GM19438 (cell line): ENCODE results near the gene ACOXL.
"Not testable (repeated sequence)": the region's sequence is repeated elsewhere in the genome, so short reads cannot be mapped to it uniquely, and the experiment has no call there.

Experiments
- ATAC-seq: cut with Tn5 transposase; IDR thresholded peaks from one replicate; pipeline ENCODE4 v1.9.1; 2021; ENCODE audit warnings: low read depth; ENCODE audit not compliant: unreplicated experiment

The ACOXL gene

DNA sequence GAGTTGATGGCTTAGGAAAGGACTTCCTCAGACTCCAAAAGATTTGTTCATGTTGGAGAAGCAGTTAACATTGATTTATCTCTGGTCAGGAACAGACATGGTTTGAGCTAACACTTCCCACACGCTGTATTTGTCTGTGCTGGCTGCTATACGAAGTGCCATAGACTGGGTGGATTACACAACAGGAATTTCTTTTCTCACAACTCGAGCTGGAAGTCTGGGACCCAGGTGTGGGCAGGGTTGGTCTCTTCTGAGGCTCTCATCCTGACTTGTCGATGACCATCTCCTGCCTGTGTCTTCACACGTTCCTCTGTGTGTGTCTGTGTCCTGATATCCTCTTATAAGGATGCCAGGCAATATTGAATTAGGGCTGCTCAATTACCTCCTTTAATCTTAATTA lies 224.9 kb downstream of the ACOXL start:
- ATAC-seq: no peak

DNA sequence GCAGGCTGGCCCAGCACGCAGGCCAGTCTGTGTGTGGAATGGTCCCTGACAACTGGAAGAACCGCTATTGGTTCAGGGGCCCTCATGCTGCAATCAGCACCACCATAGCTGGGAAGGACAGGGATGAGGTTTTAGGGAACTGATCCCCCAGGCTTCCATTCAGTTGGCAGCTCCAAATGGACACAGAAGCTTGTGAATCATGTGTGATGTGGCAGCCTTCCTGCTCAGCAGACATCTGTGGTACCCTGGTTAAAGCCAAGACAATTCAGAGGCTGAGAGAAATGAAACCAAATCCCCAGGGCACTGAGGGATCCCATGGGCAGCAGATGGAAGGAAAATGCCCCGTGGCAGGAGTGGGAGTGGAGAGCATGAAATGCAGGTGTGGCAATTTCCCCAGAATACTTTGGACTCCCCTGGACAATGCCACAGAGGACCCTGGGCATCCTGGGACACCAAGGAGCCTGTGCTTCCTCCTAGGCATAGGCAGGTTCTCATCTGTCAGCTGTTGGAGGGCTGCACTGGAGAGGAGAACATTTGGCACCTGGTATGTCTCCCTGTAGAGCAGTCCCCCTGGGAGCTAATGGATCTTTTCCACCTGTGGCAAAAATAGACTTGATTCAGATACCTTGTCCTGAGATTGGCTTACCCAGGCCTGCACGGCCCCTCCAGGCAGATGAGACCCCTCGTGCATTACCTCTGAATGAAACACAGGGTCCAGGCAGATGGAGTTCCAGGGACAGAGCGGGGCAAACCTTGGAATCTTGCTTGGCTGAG lies 226.2 kb downstream of the ACOXL start:
- no peak for ATAC-seq

DNA sequence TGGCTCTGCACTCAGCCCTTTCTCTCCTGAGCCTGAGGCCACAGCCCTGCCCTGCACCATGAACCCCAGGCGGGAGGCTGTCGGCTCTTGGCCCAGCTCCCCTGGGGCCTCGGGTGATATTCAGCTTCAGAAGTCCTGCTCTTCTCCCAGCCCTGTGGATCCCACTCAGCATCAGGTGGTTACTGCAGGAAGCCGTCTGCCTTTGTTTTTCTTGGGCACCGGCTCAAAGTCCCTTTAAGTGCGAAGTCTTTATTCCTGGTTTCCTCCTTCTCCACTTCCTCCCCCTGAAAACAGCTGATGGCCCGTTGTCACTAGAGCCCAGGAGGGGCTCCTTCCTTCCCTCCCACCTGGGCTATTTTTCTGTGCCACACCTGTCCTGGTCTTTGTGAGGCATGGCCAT lies 226.8 kb downstream of the ACOXL start:
- ATAC-seq: no peak

DNA sequence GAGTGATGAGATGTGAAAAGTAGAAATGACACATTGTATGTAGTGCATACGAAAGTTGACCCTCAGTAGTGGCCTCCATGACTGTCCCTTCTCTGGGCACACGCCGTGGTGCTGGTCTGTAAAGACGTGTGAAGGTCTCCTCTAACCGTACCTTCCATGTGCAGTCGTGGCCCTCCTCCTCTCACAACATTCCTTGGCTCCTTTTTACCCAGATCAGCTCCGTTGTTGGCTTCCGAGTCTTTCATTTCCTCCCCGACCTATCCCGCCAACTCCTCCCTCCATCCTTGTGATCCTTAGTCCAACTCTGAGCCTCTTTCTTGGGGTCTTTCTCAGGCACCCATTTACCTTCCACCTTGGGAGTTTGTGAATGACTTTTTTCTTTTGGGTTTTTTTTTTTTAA lies 227.9 kb downstream of the ACOXL start:
- ATAC-seq: no peak

DNA sequence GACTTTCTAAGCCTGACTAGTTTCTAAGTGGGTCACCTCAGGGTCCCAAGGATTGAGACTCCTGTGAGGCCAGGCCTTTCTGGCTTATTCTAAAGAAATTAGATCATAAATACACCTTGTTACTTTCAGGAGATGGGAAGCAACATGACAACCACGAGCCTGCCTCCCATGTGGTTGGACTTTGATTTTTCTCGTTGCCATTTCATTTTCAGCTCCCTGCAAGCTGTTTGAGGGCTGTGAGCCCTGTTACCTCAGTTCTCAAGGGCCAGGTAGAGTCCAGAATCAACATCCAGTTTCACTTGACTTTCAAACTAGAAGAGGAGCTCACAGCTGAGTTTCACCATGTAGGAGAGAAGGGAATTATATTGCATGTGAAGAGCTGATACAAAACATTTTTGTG lies 228.6 kb downstream of the ACOXL start:
- no peak for ATAC-seq

DNA sequence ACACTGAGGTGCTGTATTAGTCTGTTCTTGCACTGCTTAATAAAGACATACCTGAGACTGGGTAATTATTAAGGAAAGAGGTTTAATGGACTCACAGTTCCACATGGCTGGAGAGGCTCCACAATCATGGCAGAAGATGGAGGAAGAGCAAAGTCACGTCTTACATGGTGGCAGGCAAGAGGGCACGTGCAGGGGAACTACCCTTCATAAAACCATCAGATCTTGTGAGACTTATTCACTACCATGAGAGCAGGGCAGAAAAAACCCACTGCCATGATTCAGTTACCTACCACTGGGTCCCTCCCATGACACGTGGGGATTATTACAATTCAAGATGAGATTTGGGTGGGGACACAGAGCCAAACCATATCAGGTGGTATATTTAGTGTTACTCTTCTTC lies 229.3 kb downstream of the ACOXL start:
- not testable (repeated sequence) for ATAC-seq

DNA sequence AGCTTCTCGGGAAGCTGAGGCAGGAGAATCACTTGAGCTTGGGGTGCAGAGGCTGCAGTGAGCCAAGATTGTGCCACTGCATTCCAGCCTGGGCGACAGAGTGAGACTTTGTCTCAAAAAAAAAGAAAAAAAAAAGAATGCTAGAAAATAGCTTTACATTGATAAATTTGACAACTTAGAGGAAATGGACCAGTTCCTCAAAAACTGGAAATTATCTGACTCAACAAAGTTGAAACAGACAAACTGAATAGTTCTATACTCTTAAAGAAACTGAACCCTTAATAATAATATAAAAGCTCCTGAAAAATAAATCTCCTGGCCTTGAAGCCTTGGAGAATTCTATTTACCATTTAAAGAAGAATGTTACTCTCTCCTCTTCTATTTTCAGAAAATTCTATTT lies 237.3 kb downstream of the ACOXL start:
- no peak for ATAC-seq

DNA sequence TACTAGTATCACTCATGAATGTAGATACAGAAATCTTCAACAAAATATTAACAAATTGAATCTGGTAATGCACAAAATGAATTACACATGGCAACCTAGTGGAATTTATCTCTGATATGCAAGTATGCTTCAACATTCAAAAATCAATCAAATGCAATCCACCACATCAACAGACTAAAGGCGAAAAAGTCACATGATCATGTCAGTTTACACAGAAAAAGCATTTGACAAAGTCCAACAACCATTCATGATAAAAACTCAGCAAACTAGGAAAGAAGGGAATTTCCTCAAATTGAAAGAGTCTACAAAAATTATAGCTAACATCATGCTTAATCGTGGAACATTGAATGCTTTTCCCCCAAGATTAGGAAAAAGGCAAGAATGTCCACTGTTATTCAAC lies 237.8 kb downstream of the ACOXL start:
- no peak for ATAC-seq

DNA sequence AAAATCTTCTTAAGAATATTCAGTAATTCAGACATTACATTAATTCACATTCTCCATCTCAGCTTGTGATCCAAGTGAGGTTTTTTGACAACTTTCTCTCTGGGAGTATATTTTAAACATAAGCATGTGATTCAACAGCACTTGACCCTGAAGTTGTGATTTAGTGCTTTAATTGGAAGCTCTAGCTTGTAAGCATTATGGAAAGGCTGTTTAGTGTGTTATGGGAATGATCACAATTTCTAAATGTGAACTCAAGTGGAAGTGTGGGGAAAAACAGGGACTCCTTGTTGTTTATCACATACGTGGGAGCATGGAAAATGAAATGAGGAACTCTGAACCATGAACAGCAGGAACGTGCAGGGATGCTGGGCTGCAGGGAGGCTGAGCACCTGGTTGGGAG lies 239.4 kb downstream of the ACOXL start:
- ATAC-seq: no peak

DNA sequence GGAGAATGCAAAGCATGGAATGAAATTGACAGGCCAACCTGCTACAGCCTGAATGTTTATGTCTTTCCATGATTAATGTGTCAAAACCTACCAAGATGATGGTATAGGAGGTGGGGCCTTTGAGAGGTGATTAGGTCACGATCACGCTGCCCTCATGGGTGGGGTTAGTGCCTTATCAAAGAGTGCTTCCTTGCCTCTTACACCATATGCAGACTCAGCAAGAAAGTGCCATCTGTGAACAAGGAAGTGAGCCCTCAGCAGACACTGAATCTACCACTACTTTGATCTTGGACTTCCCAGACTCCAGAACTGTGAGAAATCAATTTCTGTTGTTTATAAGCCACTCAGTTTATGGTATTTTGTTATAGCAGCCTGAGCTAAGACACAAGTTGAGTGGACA lies 240.9 kb downstream of the ACOXL start:
- ATAC-seq: no peak

DNA sequence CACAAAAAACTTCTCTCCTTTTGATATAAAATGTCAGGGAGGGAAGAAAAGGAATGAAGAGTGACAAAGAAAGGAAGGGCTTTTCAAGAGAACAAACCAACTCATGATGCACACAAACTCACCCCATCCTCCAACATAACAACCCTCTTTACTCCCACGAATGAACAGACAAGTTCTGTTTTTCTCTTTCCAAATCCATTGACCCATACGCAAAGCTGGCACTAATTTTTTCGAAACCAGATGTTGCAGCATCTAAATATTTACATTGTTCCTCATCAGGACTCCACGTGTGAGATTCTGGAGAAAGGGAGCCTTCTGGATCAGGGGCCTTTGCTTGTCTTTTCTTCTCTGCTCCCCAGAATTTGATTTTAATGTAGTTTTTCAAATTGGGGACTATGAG lies 245.0 kb downstream of the ACOXL start:
- ATAC-seq: no peak

DNA sequence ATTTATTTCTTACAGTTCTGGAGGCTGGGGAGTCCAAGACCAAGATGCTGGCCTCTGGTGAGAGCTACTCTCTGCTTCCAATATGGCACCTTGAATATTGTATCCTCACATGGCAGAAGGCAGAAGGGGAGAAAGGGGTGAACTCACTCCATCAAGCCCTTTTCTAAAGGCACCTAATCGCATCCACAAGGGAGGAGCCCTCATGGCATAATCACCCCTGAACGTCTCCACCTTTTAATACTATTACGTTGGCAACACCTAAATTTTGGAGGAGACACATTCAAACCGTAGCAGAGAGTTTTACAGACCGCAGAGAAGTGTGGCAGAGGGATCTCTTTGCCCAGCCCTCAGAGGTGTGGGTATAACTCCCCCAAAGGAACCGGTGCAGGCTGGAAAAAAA lies 245.8 kb downstream of the ACOXL start:
- no peak for ATAC-seq

DNA sequence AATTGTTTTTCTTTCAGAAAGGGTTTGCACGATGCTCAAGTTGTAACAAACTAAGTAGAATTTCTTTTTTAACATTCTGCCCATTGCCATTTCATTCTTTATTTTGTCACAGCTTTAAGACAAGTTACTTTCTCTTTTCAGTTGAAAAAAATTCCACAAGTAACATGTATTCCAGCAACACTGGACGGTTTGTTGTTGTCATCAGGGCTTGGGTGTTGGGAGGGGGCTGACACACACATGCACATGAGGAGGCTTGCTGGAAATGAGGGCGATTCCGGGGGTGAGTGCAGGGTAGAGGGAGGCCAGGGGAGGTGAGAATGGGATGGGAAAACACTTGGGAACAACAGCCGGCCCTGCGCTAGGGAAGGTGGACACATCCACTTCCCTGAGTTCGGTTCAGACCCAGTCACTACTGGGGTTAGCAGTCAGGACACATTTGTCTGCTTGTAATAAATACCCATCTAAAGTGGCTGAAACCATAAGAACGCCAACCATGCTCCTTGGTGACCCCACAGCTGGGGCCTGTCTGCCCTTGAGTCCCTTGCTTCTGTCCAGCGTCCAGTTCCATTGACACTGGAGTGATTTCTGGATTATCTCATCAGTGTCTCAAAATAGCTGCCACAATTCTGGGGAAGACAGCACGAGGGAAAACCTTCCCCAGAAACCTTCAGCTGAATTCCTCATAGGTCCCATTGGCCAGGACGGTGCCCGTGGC lies 246.5 kb downstream of the ACOXL start:
- ATAC-seq: no peak

DNA sequence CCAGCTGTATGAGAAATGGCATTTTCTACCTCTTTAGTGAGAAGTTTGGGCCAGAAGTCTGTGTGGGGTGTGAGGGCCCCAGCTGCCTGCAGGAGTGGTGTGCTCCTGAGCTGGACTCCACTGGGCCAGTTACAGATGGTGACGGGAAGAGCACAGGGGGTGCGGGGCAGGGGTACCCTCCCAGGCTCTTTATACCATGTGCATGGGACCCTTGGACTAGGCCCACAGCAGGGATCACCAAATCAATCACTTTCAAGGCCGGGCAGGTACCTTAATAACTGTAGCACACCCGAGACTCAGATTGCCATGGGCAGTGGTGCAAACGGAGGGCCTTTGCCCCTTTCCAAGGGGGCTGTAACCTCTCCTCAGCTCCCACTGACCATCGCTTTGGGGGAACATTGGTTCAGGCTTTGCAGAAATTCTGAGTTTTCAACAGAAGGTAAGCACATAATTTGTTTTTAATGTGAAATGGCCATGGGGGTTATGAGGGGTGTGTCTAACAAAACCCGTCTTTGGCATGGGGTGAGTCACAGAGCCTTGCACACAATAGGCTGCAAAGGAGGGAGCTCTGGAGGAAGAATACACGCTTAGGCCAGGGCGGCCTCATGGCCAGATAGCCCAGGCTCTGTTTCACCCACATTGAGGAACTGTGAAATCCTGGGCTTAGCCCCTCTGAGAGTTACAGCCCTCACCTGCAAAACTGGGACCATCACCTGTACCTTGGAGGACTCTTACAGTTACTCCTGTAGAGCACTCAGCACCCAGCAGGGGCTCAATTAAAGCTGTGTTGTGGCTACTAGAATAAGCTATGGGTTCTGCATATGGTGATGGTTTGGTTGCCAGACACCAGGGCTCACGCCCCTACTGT lies 247.3 kb downstream of the ACOXL start:
- no peak for ATAC-seq

DNA sequence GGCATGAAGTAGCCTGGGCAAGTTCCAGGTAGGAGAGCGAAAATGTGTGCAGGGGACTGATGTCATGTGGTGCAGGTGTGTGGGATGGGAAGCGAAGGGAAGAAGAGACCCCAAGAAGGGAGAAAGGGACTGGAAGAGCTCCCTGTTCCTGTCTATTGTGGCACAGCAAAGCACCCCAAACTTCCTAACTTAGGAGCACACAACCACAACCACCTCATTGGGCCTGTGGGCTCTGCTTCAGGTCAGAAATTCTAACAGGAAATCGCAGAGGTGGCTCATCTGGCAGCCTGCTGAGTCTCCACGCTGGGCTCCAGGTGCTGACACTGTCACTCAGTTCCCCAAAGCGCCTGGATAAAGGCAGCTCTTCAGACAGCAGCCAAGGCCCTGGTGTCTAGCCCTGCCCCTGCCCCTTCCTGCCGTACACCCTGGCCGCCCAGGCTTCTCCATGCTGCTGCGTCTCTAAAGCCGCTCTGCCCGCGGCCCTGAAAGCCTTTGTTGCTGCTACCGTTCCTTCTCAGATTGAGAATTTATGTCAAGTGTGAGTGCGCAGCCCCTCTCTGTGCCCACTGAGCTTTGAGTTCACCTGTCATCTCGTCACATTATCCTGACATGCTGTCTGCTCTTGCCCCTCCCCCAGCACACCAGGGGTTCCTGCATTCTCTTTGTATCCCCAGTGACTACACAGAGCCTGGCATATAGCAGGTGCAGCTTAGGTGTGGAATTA lies 248.1 kb downstream of the ACOXL start:
- no peak for ATAC-seq

DNA sequence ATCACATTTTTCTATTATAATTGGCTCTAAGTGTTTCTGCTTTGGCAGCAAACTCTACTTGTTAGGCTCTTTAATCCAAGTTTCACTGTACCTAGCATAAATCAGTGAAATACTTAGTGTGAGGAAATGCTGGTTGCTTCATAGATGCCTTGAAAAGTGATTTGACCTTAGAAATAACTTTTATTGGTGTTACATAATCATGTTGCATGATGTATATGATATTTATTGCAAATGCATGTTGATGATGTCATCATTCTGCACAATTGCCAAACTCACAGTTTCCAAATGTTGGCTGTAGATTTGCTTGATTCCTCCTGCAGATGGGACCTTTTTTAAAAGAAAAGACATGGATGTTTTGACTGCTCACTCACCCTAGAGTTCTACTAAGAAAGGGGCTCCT lies 250.8 kb downstream of the ACOXL start:
- ATAC-seq: no peak

DNA sequence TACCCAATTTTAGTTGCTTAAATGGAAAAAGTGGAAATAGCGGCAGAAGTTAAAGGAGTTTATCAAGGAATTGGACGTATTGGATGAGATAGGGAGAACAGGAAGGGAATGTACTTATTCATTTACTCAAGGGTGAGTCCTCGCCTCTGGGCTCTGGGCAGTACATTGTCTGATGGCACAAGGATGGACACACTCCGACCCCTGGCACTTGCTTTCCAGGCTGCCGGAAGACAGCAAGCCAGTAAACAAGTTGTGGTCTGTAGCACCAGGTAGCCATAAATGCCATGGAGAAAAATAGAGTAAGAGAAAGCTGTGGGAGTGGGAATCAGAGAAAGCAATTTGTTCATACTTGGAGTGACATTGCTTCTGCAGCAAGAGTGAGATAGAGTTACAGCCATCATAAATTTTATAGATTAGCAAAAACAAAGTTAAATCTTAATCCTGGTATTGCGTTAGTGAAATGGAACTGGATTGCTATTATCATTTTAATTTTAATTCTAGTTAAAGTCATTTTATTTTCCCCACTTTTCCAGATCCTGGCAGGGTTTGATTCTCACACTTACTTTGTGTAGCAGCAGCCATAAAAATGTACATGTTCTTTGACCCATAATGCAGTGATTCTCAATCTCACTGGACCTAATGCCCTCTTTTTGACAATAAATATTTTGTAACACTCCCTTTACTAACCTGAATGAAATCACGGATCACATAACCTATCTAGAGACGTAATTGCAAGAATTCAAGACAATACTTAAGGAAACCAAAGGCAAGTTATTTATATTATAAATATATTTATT lies 252.5 kb downstream of the ACOXL start:
- ATAC-seq: no peak

DNA sequence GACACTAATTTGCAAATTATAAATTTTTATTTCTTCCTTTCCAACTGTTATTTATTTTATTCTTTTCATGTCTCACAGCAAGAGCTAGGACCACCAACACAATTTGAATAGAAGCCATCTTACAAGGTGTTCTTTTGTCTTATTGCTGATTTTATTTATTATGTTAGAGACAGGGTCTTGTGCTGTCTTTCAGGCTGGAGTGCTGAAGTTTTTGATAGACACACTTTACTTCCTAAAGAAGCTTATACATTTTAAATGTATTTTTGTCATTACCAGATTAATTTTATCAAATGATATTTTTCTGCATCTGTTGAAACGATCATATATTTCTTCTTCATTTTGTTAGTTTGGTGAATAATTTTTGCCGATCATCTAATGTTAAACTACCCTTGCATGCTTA lies 258.1 kb downstream of the ACOXL start:
- ATAC-seq: no peak

DNA sequence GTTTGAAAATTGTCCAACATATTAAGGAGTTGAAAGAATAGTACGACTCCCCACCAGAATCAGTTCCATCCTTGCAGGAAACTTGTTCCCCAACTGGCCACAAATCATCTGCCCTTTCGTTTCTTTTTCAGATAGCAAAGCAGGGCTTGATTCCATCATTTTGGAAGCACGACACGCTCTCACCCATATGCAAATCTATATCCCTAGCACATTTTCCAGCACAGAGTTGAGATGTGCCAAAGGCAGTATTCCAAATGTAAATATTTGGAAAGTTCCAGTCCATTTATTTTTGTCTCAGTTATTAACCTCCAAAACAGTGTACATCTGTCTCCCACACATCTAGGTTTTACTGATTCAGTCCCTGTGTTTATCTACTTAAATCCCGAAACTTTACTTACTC lies 259.5 kb downstream of the ACOXL start:
- no peak for ATAC-seq

DNA sequence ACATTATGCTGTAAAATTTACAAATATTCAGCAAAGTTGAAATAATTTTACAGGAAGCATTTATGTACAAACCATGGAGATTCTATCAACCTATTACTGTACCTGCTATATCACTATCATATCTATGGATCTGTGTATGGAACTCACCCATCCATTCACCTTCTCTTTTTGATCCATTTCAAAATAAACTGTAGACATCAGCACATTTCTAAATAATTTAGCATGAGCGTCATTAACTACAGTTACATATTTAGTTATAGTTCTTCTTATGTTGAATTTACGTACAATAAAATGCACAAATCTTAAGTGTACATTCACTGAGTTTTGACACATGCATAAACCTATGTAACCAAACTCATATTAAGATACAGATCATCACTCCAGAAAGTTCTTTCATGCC lies 260.5 kb downstream of the ACOXL start:
- ATAC-seq: no peak
